Breast epithelium (tissue), 3 donors: ENCODE measurements around the gene MGST2.
"Not testable (repeated sequence)": the region's sequence is repeated elsewhere in the genome, so short reads cannot be mapped to it uniquely, and the experiment has no call there.

Source experiments
- CTCF ChIP-seq, 3 donors: fragments of 450-650 bp; IDR thresholded peaks; one replicate each; pipeline ENCODE4 v1.5.1; 2016 to 2017; ENCODE audit warnings: antibody characterized with exemption in 3 of 3, mild to moderate bottlenecking in 3 of 3, moderate library complexity in 3 of 3
- POLR2A ChIP-seq: fragments of 450-650 bp; IDR thresholded peaks from one replicate; pipeline ENCODE4 v1.6.1; 2016; ENCODE audit warnings: antibody characterized with exemption, mild to moderate bottlenecking, moderate library complexity
- POLR2AphosphoS5 ChIP-seq, 3 donors: sonication (generic); formaldehyde crosslinking; IDR thresholded peaks; one replicate each; pipeline ENCODE4 v1.6.1; 2017; ENCODE audit warnings: antibody characterized with exemption in 3 of 3

- TF ChIP-seq POLR2AphosphoS5 (IDR thresholded peaks at IDR 0.05); CTCF (IDR thresholded peaks at IDR 0.05); POLR2A: not testable (repeated sequence)
These were observed 32.9 kb upstream of the MGST2 start for GRCh38 chr4:139632739-139633138.
